Measurements from ENCODE around the gene SAMD7.

SAMD7 gene

GRCh38 chr3:169914321-169914720, 2.9 kb downstream of the SAMD7 start:
- Histone ChIP-seq H3K9ac (no peak overlapping the region), H2AFZ (no peak overlapping the region), H3K9me3 (ENCODE audit: control insufficient read depth, low read length) (no peaks in the 10 kb centered on the region), H3K4me2 (ENCODE audit: low read length) (no peak overlapping the region), H3K27ac (no peak overlapping the region), H3K36me3 (ENCODE audit: control insufficient read depth, insufficient read depth, low read length) (no peaks in the 10 kb centered on the region), H3K27me3 (ENCODE audit: control insufficient read depth, insufficient read depth, low read length) (no peaks in the 10 kb centered on the region), H3K4me1 (no peaks in the 10 kb centered on the region), H3K4me3 (ENCODE audit: low read depth, low read length) (no peak overlapping the region), H3K79me2 (no peaks in the 10 kb centered on the region)
- TF ChIP-seq CTCF (IDR thresholded peaks at IDR 0.05) = no peak

- H3K9ac ChIP-seq = no peak overlapping the region
- H3K4me1 ChIP-seq = no peaks in the 10 kb centered on the region
- no peaks in the 10 kb centered on the region for H3K27me3 ChIP-seq (ENCODE audit: control insufficient read depth, insufficient read depth, low read length)
- H3K9me3 ChIP-seq (ENCODE audit: control insufficient read depth, low read length) = no peaks in the 10 kb centered on the region
- no peaks in the 10 kb centered on the region for H3K79me2 ChIP-seq
- no peak overlapping the region for H3K4me3 ChIP-seq (ENCODE audit: low read depth, low read length)
- H3K4me2 ChIP-seq (ENCODE audit: low read length) = no peak overlapping the region
- no peaks in the 10 kb centered on the region for H3K36me3 ChIP-seq (ENCODE audit: control insufficient read depth, insufficient read depth, low read length)
- no peak overlapping the region for H3K27ac ChIP-seq
- H2AFZ ChIP-seq = no peak overlapping the region
- no peak for TF ChIP-seq CTCF (IDR thresholded peaks at IDR 0.05)
These were observed 11.8 kb downstream of the SAMD7 start for GRCh38 chr3:169923189-169923588.

DNA sequence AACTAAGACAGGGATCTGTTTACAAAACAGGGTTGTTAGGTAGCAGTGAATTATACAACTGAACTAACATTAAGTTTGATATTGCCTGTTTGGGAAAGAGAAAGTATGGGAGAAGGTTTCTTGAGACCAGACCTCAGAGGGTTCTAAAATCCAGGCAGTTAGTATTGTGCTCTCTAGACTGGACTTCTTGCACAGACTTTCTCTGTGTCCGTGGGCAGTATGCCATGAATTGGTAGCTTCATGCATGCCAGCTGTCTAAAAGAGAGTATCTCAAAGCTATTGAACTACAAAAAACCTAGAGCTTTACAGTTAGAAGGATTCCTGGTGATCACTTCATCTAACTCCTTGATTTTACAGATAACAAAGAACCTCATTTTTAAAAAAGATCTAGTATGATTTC, 12.5 kb downstream of the SAMD7 start:
- Histone ChIP-seq H3K9ac (no peak overlapping the region), H2AFZ (no peak overlapping the region), H3K36me3 (ENCODE audit: control insufficient read depth, insufficient read depth, low read length) (no peaks in the 10 kb centered on the region), H3K9me3 (ENCODE audit: control insufficient read depth, low read length) (no peaks in the 10 kb centered on the region), H3K79me2 (no peaks in the 10 kb centered on the region), H3K27me3 (ENCODE audit: control insufficient read depth, insufficient read depth, low read length) (no peaks in the 10 kb centered on the region), H3K4me2 (ENCODE audit: low read length) (no peak overlapping the region), H3K4me3 (ENCODE audit: low read depth, low read length) (no peak overlapping the region), H3K4me1 (no peaks in the 10 kb centered on the region), H3K27ac (no peak overlapping the region)
- no peak for TF ChIP-seq CTCF (IDR thresholded peaks at IDR 0.05)

- H3K36me3 ChIP-seq (ENCODE audit: control insufficient read depth, insufficient read depth, low read length) = no peaks in the 10 kb centered on the region
- H3K79me2 ChIP-seq = no peaks in the 10 kb centered on the region
- TF ChIP-seq CTCF (IDR thresholded peaks at IDR 0.05) = no peak
- H3K9ac ChIP-seq = no peak overlapping the region
- H3K4me1 ChIP-seq = no peaks in the 10 kb centered on the region
- H3K27ac ChIP-seq = no peak overlapping the region
- H3K9me3 ChIP-seq (ENCODE audit: control insufficient read depth, low read length) = no peaks in the 10 kb centered on the region
- H2AFZ ChIP-seq = no peak overlapping the region
- H3K27me3 ChIP-seq (ENCODE audit: control insufficient read depth, insufficient read depth, low read length) = no peaks in the 10 kb centered on the region
- no peak overlapping the region for H3K4me3 ChIP-seq (ENCODE audit: low read depth, low read length)
- no peak overlapping the region for H3K4me2 ChIP-seq (ENCODE audit: low read length)
These were observed 18.6 kb downstream of the SAMD7 start for GRCh38 chr3:169929830-169930519.

DNA sequence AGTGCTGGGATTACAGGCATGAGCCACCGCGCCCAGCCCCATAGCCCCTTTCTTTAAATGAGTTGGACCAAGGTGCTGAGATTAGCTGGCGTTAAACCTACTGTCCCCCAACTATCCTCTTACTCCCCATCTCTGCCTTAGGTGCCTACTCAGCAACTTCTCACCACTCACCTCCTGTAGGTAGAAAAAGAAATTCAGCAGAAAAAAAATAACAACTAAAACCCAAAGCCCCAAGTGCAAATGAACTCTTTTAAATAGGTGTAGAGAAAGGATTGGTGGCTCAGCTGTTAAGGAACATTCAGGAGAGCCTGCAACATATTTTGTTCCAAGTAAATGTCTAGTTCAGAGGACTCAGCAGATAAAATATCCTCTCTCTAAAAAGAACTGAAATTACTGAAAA, 19.5 kb downstream of the SAMD7 start:
- Histone ChIP-seq H3K27ac (no peak overlapping the region), H3K4me3 (ENCODE audit: low read depth, low read length) (no peak overlapping the region), H3K4me2 (ENCODE audit: low read length) (no peak overlapping the region), H3K9me3 (ENCODE audit: control insufficient read depth, low read length) (no peaks in the 10 kb centered on the region), H3K4me1 (no peaks in the 10 kb centered on the region), H3K36me3 (ENCODE audit: control insufficient read depth, insufficient read depth, low read length) (no peaks in the 10 kb centered on the region), H3K9ac (no peak overlapping the region), H3K79me2 (no peaks in the 10 kb centered on the region), H3K27me3 (ENCODE audit: control insufficient read depth, insufficient read depth, low read length) (no peaks in the 10 kb centered on the region), H2AFZ (no peak overlapping the region)
- TF ChIP-seq CTCF (IDR thresholded peaks at IDR 0.05) = no peak
